ENCODE results near the gene APIP. TPM values are rescaled to one million over a fixed set of nuclear protein-coding genes. Genes with fewer than 3 reads are reported as not detected.

Gene APIP
- total RNA-seq, 2 donors from 2014 or later, result 39.4 to 60.7 TPM

DNA sequence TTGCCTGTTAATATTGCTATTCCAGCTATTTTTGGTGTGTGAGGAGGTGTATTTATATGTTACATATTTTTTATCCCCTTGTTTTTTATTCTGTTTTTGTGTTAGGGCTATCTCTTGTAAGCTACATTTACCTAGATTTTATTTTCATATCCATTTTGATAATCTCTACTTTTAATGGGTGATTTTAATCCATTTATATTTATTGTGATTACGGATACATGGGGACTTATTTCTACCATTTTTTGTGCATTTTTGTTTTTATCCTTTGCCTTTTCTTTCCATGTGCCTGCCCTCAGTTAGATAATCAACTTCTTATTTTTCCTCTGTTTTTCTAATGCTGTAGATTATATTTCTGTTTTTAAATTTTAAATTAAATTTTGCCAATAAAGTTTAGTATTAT lies 28.5 kb upstream of the APIP start:
- Histone ChIP-seq H3K27me3 (no peaks in the 10 kb centered on the region), H3K27ac (no peak overlapping the region), H3K9ac (ENCODE audit: low read depth in 2 of 2, low read length in 2 of 2) (no peak overlapping the region), H3K4me3 (no peak overlapping the region), H3K9me3 (no peaks in the 10 kb centered on the region), H3K4me1 (no peaks in the 10 kb centered on the region), H3K36me3 (no peaks in the 10 kb centered on the region)
- DNase-seq, result no peak
- TF ChIP-seq, protein P1, sequence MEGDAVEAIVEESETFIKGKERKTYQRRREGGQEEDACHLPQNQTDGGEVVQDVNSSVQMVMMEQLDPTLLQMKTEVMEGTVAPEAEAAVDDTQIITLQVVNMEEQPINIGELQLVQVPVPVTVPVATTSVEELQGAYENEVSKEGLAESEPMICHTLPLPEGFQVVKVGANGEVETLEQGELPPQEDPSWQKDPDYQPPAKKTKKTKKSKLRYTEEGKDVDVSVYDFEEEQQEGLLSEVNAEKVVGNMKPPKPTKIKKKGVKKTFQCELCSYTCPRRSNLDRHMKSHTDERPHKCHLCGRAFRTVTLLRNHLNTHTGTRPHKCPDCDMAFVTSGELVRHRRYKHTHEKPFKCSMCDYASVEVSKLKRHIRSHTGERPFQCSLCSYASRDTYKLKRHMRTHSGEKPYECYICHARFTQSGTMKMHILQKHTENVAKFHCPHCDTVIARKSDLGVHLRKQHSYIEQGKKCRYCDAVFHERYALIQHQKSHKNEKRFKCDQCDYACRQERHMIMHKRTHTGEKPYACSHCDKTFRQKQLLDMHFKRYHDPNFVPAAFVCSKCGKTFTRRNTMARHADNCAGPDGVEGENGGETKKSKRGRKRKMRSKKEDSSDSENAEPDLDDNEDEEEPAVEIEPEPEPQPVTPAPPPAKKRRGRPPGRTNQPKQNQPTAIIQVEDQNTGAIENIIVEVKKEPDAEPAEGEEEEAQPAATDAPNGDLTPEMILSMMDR (IDR thresholded peaks at IDR 0.05), result no peak
- intact Hi-C loops (cut with DNase I), result no loop called here

- H3K9me3 ChIP-seq, result no peaks in the 10 kb centered on the region
- no peaks in the 10 kb centered on the region for H3K36me3 ChIP-seq
- H3K4me3 ChIP-seq, result no peak overlapping the region
- H3K27ac ChIP-seq, result no peak overlapping the region
- TF ChIP-seq, protein P1 (IDR thresholded peaks at IDR 0.05), result no peak
- DNase-seq, result no peak
- H3K4me1 ChIP-seq, result no peaks in the 10 kb centered on the region
- intact Hi-C loops (cut with DNase I), result no loop called here
- H3K9ac ChIP-seq (ENCODE audit: low read depth in 2 of 2, low read length in 2 of 2), result no peak overlapping the region
- H3K27me3 ChIP-seq, result no peaks in the 10 kb centered on the region
These were observed 25.5 kb upstream of the APIP start for GRCh38 chr11:34941688-34942087.

DNA sequence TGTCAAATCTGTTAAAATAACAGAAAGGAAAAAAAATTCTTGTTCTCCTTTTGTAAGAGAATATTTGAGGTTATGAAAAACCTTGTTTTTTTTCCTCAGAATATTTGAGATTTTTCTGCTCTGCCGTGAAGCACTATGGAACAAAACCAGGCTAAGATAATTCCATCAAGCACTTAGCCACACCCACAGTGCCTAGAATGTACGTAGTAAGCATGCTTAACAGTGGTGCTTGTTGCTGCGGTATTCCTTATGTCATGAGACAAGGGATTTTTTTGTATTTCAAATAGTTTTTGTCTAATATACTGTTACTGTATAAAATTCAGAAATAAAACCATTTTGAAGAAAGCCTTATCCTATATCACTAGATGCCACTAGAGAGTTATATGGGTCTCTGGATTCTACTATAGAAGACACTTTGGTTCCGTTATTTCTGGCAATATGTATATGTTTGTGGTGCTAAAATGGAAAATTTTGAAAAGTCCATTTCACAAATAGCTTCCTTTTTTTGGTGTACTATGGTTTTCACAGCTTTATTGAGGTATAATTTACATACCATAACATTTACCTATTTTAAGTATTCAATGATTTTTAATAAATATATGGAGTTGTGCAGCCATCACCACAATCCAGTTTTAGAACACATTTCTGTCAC lies 24.0 kb upstream of the APIP start:
- TF ChIP-seq, protein P1 (IDR thresholded peaks at IDR 0.05), result no peak
- Histone ChIP-seq H3K27me3 (no peaks in the 10 kb centered on the region), H3K9ac (ENCODE audit: low read depth in 2 of 2, low read length in 2 of 2) (no peak overlapping the region), H3K36me3 (no peaks in the 10 kb centered on the region), H3K4me1 (no peaks in the 10 kb centered on the region), H3K9me3 (no peaks in the 10 kb centered on the region), H3K27ac (no peak overlapping the region), H3K4me3 (no peak overlapping the region)
- intact Hi-C loops (cut with DNase I), result no loop called here
- no peak for DNase-seq

GRCh38 chr11:34938611-34939010 lies 22.4 kb upstream of the APIP start:
- no peak overlapping the region for H3K4me3 ChIP-seq
- TF ChIP-seq, protein P1 (IDR thresholded peaks at IDR 0.05), result no peak
- intact Hi-C loops (cut with DNase I), result no loop called here

GRCh38 chr11:34936945-34937629 lies 20.9 kb upstream of the APIP start:
- H3K27ac ChIP-seq, result no peak overlapping the region
- TF ChIP-seq, protein P1 (IDR thresholded peaks at IDR 0.05), result no peak
- H3K27me3 ChIP-seq, result no peaks in the 10 kb centered on the region
- H3K4me3 ChIP-seq, result no peak overlapping the region
- DNase-seq, result no peak
- H3K9me3 ChIP-seq, result no peaks in the 10 kb centered on the region
- H3K36me3 ChIP-seq, result no peaks in the 10 kb centered on the region
- no peaks in the 10 kb centered on the region for H3K4me1 ChIP-seq
- no peak overlapping the region for H3K9ac ChIP-seq (ENCODE audit: low read depth in 2 of 2, low read length in 2 of 2)
- intact Hi-C loops (cut with DNase I), result no loop called here

More at GRCh38 chr11:34938611-34939010, 22.4 kb upstream of the APIP start:
- Histone ChIP-seq H3K9me3 (no peaks in the 10 kb centered on the region), H3K4me1 (no peaks in the 10 kb centered on the region), H3K27me3 (no peaks in the 10 kb centered on the region), H3K27ac (no peak overlapping the region), H3K36me3 (no peaks in the 10 kb centered on the region), H3K9ac (ENCODE audit: low read depth in 2 of 2, low read length in 2 of 2) (no peak overlapping the region)
- DNase-seq, result no peak
